GM23338 (cell line): ENCODE data around the gene CNOT10. TPM values are rescaled to one million over a fixed set of nuclear protein-coding genes. Genes with fewer than 3 reads are reported as not detected.

Source experiments
- ATAC-seq: fragments of 200-7000 bp; cut with Tn5 transposase; 3 replicates; pipeline ENCODE4 v1.9.1; 2020
- DNase-seq: peaks from one replicate; pipeline ENCODE4 v3.0.0-alpha.2; 2015; ENCODE audit warnings: low spot score
- H2AFZ ChIP-seq: fragments of 200-600 bp; sonication (generic); 2 replicates; pipeline ENCODE4 v1.8.0; 2016; ENCODE audit warnings: antibody characterized with exemption, mild to moderate bottlenecking, moderate library complexity
- H3F3A ChIP-seq: fragments of 200-600 bp; sonication (generic); replicated peaks from 2 replicates; pipeline ENCODE4 v1.8.0; 2017; ENCODE audit warnings: antibody characterized with exemption, mixed run types, low read depth
- H3K27ac ChIP-seq: fragments of 200-600 bp; sonication (generic); 2 replicates; pipeline ENCODE4 v1.6.1; 2016; ENCODE audit warnings: low read depth
- H3K27me3 ChIP-seq: fragments of 200-600 bp; sonication (generic); 2 replicates; pipeline ENCODE4 v1.8.0; 2016; ENCODE audit warnings: mild to moderate bottlenecking, mixed run types, moderate library complexity; ENCODE audit not compliant: insufficient read depth
- H3K36me3 ChIP-seq: fragments of 200-600 bp; sonication (generic); 2 replicates; pipeline ENCODE4 v1.8.0; 2016; ENCODE audit warnings: mild to moderate bottlenecking; ENCODE audit not compliant: insufficient read depth
- H3K4me1 ChIP-seq: fragments of 200-600 bp; sonication (generic); 2 replicates; pipeline ENCODE4 v1.8.0; 2016; ENCODE audit warnings: mild to moderate bottlenecking, moderate library complexity; ENCODE audit not compliant: insufficient read depth
- H3K4me2 ChIP-seq: fragments of 200-600 bp; sonication (generic); 2 replicates; pipeline ENCODE4 v1.7.1; 2017; ENCODE audit warnings: mixed run types
- H3K4me3 ChIP-seq: fragments of 200-600 bp; sonication (generic); 2 replicates; pipeline ENCODE4 v1.6.1; 2016; ENCODE audit warnings: mixed run types
- H3K79me2 ChIP-seq: fragments of 200-600 bp; sonication (generic); replicated peaks from 2 replicates; pipeline ENCODE4 v1.8.0; 2017; ENCODE audit warnings: mild to moderate bottlenecking; ENCODE audit not compliant: insufficient read depth
- H3K9me2 ChIP-seq: fragments of 200-600 bp; sonication (generic); 2 replicates; pipeline ENCODE4 v1.8.0; 2017; ENCODE audit not compliant: insufficient read depth
- H4K20me1 ChIP-seq: fragments of 200-600 bp; sonication (generic); replicated peaks from 2 replicates; pipeline ENCODE4 v1.8.0; 2017; ENCODE audit warnings: mild to moderate bottlenecking; ENCODE audit not compliant: insufficient read depth
- H3K27ac Mint-ChIP-seq: 2 replicates; pipeline ENCODE4 v1.8.0; 2020; ENCODE audit warnings: inconsistent platforms, mild to moderate bottlenecking, moderate library complexity, mixed read lengths
- H3K27me3 Mint-ChIP-seq: 3 replicates; pipeline ENCODE4 v1.8.0; 2022; ENCODE audit warnings: low read depth, mild to moderate bottlenecking, moderate library complexity, mixed read lengths, inconsistent platforms; ENCODE audit not compliant: insufficient read depth, poor library complexity
- H3K36me3 Mint-ChIP-seq: 3 replicates; pipeline ENCODE4 v1.8.0; 2021; ENCODE audit warnings: low read depth, mild to moderate bottlenecking, inconsistent platforms, moderate library complexity, mixed read lengths
- H3K4me1 Mint-ChIP-seq: 3 replicates; pipeline ENCODE4 v1.8.0; 2020; ENCODE audit warnings: mild to moderate bottlenecking, inconsistent platforms, mixed read lengths
- H3K4me3 Mint-ChIP-seq: 3 replicates; pipeline ENCODE4 v1.8.0; 2021; ENCODE audit warnings: moderate library complexity, mild to moderate bottlenecking, inconsistent platforms, mixed read lengths
- H3K9me3 Mint-ChIP-seq: 3 replicates; pipeline ENCODE4 v1.8.0; 2020; ENCODE audit warnings: moderate library complexity, mild to moderate bottlenecking, inconsistent platforms, mixed read lengths
- CREB1 ChIP-seq: fragments of 250-450 bp; sonication (Bioruptor Pico); IDR thresholded peaks from 2 replicates; pipeline ENCODE4 v1.5.0; 2020; ENCODE audit warnings: low read depth, mild to moderate bottlenecking, moderate library complexity
- EZH2 ChIP-seq: fragments of 200-600 bp; sonication (generic); IDR thresholded peaks from one replicate; pipeline ENCODE4 v1.8.0; 2017; ENCODE audit warnings: antibody characterized with exemption, mild to moderate bottlenecking, low read depth; ENCODE audit not compliant: unreplicated experiment
- EZH2phosphoT487 ChIP-seq: fragments of 200-600 bp; sonication (generic); IDR thresholded peaks from one replicate; pipeline ENCODE4 v1.8.1; 2018; ENCODE audit warnings: antibody characterized with exemption; ENCODE audit not compliant: unreplicated experiment
- JUNB ChIP-seq: IDR thresholded peaks from one replicate; pipeline ENCODE4 v1.6.1; 2016; ENCODE audit warnings: antibody characterized with exemption; ENCODE audit not compliant: unreplicated experiment
- NANOG ChIP-seq: IDR thresholded peaks from 2 replicates; pipeline ENCODE4 v1.6.1; 2016; ENCODE audit warnings: antibody characterized with exemption, borderline replicate concordance
- STAT1 ChIP-seq: IDR thresholded peaks from one replicate; pipeline ENCODE4 v1.6.1; 2016; ENCODE audit warnings: antibody characterized with exemption; ENCODE audit not compliant: unreplicated experiment
- ZNF114 ChIP-seq: fragments of 250-450 bp; sonication (Bioruptor Pico); IDR thresholded peaks from 2 replicates; pipeline ENCODE4 v1.5.0; 2020; ENCODE audit warnings: mild to moderate bottlenecking, moderate library complexity
- ZNF462 ChIP-seq: fragments of 250-450 bp; sonication (Bioruptor Pico); IDR thresholded peaks from 2 replicates; pipeline ENCODE4 v1.5.0; 2020; ENCODE audit warnings: mild to moderate bottlenecking, moderate library complexity
- polyA plus RNA-seq: library from polyadenylated mRNA; unstranded; fragments of >200 nt; fragmentation: Nextera tagmentation; extraction: Ambion mirVana; gene quantifications from 2 replicates; pipeline ENCODE4 v1.2.1, GENCODE V29; 2016
- total RNA-seq: library from RNA; depleted of rRNA; stranded (reverse); fragments of >200 nt; shearing (Covaris generic); gene quantifications from 2 replicates; pipeline ENCODE4 v1.2.3, GENCODE V29; 2014
- TF ChIP-seq, protein P1 (sequence below), 2 experiments: fragments of 200-600 bp in 1 of 2; sonication (generic) in 1 of 2; conservative IDR thresholded peaks; 2 replicates each; pipeline versions ENCODE4 v1.5.1 to v1.6.1; 2016 to 2017; ENCODE audit warnings: antibody characterized with exemption in 2 of 2, low read depth in 2 of 2, mild to moderate bottlenecking in 2 of 2, moderate library complexity in 1 of 2
- TF ChIP-seq, protein P2 (sequence below): IDR thresholded peaks from one replicate; pipeline ENCODE4 v1.6.1; 2018; ENCODE audit warnings: antibody characterized with exemption; ENCODE audit not compliant: unreplicated experiment

CNOT10 gene
- total and polyA plus RNA-seq, 2 experiments from 2014 or later = 27.2 to 46.9 TPM

- TF ChIP-seq, protein P1, sequence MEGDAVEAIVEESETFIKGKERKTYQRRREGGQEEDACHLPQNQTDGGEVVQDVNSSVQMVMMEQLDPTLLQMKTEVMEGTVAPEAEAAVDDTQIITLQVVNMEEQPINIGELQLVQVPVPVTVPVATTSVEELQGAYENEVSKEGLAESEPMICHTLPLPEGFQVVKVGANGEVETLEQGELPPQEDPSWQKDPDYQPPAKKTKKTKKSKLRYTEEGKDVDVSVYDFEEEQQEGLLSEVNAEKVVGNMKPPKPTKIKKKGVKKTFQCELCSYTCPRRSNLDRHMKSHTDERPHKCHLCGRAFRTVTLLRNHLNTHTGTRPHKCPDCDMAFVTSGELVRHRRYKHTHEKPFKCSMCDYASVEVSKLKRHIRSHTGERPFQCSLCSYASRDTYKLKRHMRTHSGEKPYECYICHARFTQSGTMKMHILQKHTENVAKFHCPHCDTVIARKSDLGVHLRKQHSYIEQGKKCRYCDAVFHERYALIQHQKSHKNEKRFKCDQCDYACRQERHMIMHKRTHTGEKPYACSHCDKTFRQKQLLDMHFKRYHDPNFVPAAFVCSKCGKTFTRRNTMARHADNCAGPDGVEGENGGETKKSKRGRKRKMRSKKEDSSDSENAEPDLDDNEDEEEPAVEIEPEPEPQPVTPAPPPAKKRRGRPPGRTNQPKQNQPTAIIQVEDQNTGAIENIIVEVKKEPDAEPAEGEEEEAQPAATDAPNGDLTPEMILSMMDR (conservative IDR thresholded peaks at IDR 0.05; ENCODE audit: low read depth in 2 of 2) = no peak
- TF ChIP-seq EZH2 = no peak
Observed at GRCh38 chr3:32755761-32756160, 70.8 kb downstream of the CNOT10 start (continued).

GRCh38 chr3:32757618-32758374 is 72.8 kb downstream of the CNOT10 start:
- peaks cover 5% of the 10 kb centered on the region for H3K27me3 Mint-ChIP-seq
- H2AFZ ChIP-seq = no peak overlapping the region
- H3K9me2 ChIP-seq = no peaks in the 10 kb centered on the region
- no peak overlapping the region for H3K4me3 ChIP-seq
- no peak overlapping the region for H3K4me3 Mint-ChIP-seq
- peaks cover 8% of the 10 kb centered on the region; the same call in 1 of the 2 replicates for H3K4me1 ChIP-seq
- peaks cover 18% of the 10 kb centered on the region for H3K36me3 ChIP-seq
- no peaks in the 10 kb centered on the region for H3K27me3 ChIP-seq
- H4K20me1 ChIP-seq = no peaks in the 10 kb centered on the region
- no peaks in the 10 kb centered on the region; the same call in 1 of the 2 replicates for H3K79me2 ChIP-seq
- no peaks in the 10 kb centered on the region for H3K9me3 Mint-ChIP-seq
- H3K4me2 ChIP-seq = no peak overlapping the region
- ATAC-seq (no peak), DNase-seq (no peak)
- peaks cover 32% of the 10 kb centered on the region for H3K36me3 Mint-ChIP-seq
- H3K27ac ChIP-seq = peak overlapping the region; percentile 12; the same call in 1 of the 2 replicates
- no peak overlapping the region for H3K27ac Mint-ChIP-seq
- 0 out of 2 replicates have a peak, but pooled peaks cover under 1% of the 10 kb centered on the region for H3F3A ChIP-seq
- peaks cover 8% of the 10 kb centered on the region for H3K4me1 Mint-ChIP-seq
- TF ChIP-seq CREB1 (CRISPR knock-in tag) (no peak), STAT1 (no peak), EZH2phosphoT487 (no peak), ZNF462 (no peak), JUNB (no peak), NANOG (no peak), EZH2 (no peak), ZNF114 (CRISPR knock-in tag) (no peak)
- TF ChIP-seq, protein P2, sequence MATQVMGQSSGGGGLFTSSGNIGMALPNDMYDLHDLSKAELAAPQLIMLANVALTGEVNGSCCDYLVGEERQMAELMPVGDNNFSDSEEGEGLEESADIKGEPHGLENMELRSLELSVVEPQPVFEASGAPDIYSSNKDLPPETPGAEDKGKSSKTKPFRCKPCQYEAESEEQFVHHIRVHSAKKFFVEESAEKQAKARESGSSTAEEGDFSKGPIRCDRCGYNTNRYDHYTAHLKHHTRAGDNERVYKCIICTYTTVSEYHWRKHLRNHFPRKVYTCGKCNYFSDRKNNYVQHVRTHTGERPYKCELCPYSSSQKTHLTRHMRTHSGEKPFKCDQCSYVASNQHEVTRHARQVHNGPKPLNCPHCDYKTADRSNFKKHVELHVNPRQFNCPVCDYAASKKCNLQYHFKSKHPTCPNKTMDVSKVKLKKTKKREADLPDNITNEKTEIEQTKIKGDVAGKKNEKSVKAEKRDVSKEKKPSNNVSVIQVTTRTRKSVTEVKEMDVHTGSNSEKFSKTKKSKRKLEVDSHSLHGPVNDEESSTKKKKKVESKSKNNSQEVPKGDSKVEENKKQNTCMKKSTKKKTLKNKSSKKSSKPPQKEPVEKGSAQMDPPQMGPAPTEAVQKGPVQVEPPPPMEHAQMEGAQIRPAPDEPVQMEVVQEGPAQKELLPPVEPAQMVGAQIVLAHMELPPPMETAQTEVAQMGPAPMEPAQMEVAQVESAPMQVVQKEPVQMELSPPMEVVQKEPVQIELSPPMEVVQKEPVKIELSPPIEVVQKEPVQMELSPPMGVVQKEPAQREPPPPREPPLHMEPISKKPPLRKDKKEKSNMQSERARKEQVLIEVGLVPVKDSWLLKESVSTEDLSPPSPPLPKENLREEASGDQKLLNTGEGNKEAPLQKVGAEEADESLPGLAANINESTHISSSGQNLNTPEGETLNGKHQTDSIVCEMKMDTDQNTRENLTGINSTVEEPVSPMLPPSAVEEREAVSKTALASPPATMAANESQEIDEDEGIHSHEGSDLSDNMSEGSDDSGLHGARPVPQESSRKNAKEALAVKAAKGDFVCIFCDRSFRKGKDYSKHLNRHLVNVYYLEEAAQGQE = no peak
- TF ChIP-seq, protein P1 (conservative IDR thresholded peaks at IDR 0.05; ENCODE audit: low read depth in 2 of 2) = no peak
